WERI-Rb-1 (cell line): Measurements from ENCODE around the gene GATC.

Source experiments
- DNase-seq: peaks from one replicate; pipeline ENCODE4 v3.0.0-alpha.2; 2020
- H3K27ac ChIP-seq: fragments of 250-450 bp; sonication (Bioruptor Pico); 2 replicates; pipeline ENCODE4 v1.5.1; 2020; ENCODE audit warnings: mild to moderate bottlenecking, moderate library complexity
- H3K27me3 ChIP-seq: fragments of 250-450 bp; sonication (Bioruptor Pico); 2 replicates; pipeline ENCODE4 v1.5.1; 2021; ENCODE audit warnings: mild to moderate bottlenecking, low read depth, moderate library complexity; ENCODE audit not compliant: insufficient read depth, severe bottlenecking
- H3K36me3 ChIP-seq: fragments of 250-450 bp; sonication (Bioruptor Pico); 2 replicates; pipeline ENCODE4 v1.5.1; 2020; ENCODE audit warnings: mild to moderate bottlenecking, moderate library complexity
- H3K4me3 ChIP-seq: 2 replicates; pipeline ENCODE4 v1.5.1; 2011; ENCODE audit warnings: low read depth, mild to moderate bottlenecking, control low read depth, low read length
- H3K9me3 ChIP-seq: fragments of 250-450 bp; sonication (Bioruptor Pico); 2 replicates; pipeline ENCODE4 v1.5.1; 2021; ENCODE audit warnings: mild to moderate bottlenecking, moderate library complexity; ENCODE audit not compliant: severe bottlenecking
- CTCF ChIP-seq: IDR thresholded peaks from 2 replicates; pipeline ENCODE4 v1.5.1; 2011; ENCODE audit warnings: low read depth, mild to moderate bottlenecking, control low read depth, inconsistent platforms, low read length

GATC gene

GRCh38 chr12:120504587-120504986 is 58.3 kb downstream of the GATC start:
- Histone ChIP-seq H3K27me3 (no peaks in the 10 kb centered on the region), H3K36me3 (peaks cover 65% of the 10 kb centered on the region), H3K4me3 (no peak overlapping the region), H3K27ac (no peak overlapping the region), H3K9me3 (no peaks in the 10 kb centered on the region)
- no peak for DNase-seq
- no peak for TF ChIP-seq CTCF

DNA sequence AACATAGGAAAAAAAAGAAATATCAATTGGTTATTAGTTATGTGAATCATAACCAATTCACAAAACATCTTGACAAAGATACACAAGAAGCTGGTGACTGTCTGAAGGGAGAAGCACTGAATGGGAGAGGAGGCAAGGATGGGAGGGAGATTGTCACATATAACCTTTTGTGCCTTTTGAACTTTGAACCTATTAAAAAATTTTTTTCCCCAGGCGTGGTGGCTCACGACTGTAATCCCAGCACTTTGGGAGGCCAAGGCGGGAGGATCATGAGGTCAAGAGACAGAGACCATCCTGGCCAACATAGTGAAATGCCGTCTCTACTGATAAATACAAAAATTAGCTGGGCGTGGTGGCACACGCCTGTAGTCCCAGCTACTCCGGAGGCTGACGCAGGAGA is 62.3 kb downstream of the GATC start:
- no peak for DNase-seq
- Histone ChIP-seq H3K4me3 (no peak overlapping the region), H3K36me3 (peaks cover 58% of the 10 kb centered on the region), H3K27ac (no peak overlapping the region), H3K9me3 (no peaks in the 10 kb centered on the region), H3K27me3 (no peaks in the 10 kb centered on the region)
- no peak for TF ChIP-seq CTCF
